ENCODE data around the gene SCAF4. TPM values are rescaled to one million over a fixed set of nuclear protein-coding genes. Genes with fewer than 3 reads are reported as not detected.
A peak's percentile ranks its signal among the peaks of the same experiment; 100 is the strongest.

SCAF4 gene
- total RNA-seq, 1 donor from 2014 or later: 60.0 TPM

- H3K4me1 Mint-ChIP-seq (ENCODE audit: low read depth): peaks cover 20% of the 10 kb centered on the region
- TF ChIP-seq, protein P1, sequence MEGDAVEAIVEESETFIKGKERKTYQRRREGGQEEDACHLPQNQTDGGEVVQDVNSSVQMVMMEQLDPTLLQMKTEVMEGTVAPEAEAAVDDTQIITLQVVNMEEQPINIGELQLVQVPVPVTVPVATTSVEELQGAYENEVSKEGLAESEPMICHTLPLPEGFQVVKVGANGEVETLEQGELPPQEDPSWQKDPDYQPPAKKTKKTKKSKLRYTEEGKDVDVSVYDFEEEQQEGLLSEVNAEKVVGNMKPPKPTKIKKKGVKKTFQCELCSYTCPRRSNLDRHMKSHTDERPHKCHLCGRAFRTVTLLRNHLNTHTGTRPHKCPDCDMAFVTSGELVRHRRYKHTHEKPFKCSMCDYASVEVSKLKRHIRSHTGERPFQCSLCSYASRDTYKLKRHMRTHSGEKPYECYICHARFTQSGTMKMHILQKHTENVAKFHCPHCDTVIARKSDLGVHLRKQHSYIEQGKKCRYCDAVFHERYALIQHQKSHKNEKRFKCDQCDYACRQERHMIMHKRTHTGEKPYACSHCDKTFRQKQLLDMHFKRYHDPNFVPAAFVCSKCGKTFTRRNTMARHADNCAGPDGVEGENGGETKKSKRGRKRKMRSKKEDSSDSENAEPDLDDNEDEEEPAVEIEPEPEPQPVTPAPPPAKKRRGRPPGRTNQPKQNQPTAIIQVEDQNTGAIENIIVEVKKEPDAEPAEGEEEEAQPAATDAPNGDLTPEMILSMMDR (IDR thresholded peaks at IDR 0.05; ENCODE audit: unreplicated experiment): no peak
- no peak for DNase-seq (ENCODE audit: low spot score, unreplicated experiment)
- no peak overlapping the region for H3K27ac Mint-ChIP-seq
- no peaks in the 10 kb centered on the region for H3K27me3 Mint-ChIP-seq
- no peaks in the 10 kb centered on the region for H3K36me3 Mint-ChIP-seq (ENCODE audit: insufficient read depth)
- H3K9me3 Mint-ChIP-seq (ENCODE audit: low read depth): no peaks in the 10 kb centered on the region
- no peak overlapping the region for H3K4me3 Mint-ChIP-seq (ENCODE audit: low read depth)
Observed at GRCh38 chr21:31707499-31707898, 24.4 kb downstream of the SCAF4 start.

DNA sequence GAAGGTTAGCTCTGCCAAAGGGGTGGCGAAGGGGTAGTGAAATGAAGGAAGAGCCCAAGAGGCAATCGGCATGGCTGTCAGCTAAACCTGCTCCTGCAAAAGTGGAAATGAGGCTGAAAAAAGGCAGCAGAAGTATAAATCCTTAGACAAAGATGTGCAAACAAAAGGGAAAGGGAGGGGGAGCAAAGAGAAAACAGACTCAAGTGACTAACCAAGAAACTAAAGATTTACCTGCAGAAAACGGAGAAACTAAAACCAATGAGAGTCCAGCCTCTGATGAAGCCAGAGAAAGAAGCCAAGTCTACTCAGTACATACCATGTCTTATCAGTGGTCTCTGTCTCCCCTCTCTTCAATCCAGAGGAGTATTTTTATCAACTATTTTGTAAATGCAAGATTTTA, 25.4 kb downstream of the SCAF4 start:
- Mint-ChIP-seq H3K9me3 (ENCODE audit: low read depth) (no peaks in the 10 kb centered on the region), H3K27me3 (no peaks in the 10 kb centered on the region), H3K27ac (peak overlapping the region; percentile 4), H3K36me3 (ENCODE audit: insufficient read depth) (peaks cover 3% of the 10 kb centered on the region), H3K4me3 (ENCODE audit: low read depth) (no peak overlapping the region), H3K4me1 (ENCODE audit: low read depth) (peaks cover 20% of the 10 kb centered on the region)
- TF ChIP-seq, protein P1 (IDR thresholded peaks at IDR 0.05; ENCODE audit: unreplicated experiment): no peak
- DNase-seq (ENCODE audit: low spot score, unreplicated experiment): no peak

DNA sequence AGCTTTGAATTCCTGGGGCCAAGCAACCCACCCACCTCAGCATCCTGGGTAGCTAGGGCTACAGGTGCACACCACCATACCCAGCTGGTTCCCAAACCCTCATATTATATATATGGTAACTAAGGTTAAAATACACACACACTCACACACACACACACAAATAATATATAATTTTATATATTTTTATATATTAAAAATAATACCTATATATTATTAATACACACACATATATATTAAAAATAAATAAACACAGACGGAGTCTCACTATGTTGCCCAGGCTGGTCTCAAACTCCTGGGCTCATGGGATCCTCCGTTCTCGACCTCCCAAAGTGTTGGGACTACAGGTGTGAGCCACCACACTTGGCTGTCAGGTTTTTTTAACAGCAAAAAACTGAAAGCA, 31.9 kb downstream of the SCAF4 start:
- H3K4me1 Mint-ChIP-seq (ENCODE audit: low read depth): peaks cover 7% of the 10 kb centered on the region
- H3K27ac Mint-ChIP-seq: no peak overlapping the region
- peaks cover 29% of the 10 kb centered on the region for H3K36me3 Mint-ChIP-seq (ENCODE audit: insufficient read depth)
- H3K27me3 Mint-ChIP-seq: no peaks in the 10 kb centered on the region
- TF ChIP-seq, protein P1 (IDR thresholded peaks at IDR 0.05; ENCODE audit: unreplicated experiment): no peak
- H3K9me3 Mint-ChIP-seq (ENCODE audit: low read depth): no peaks in the 10 kb centered on the region
- no peak for DNase-seq (ENCODE audit: low spot score, unreplicated experiment)
- H3K4me3 Mint-ChIP-seq (ENCODE audit: low read depth): no peak overlapping the region

DNA sequence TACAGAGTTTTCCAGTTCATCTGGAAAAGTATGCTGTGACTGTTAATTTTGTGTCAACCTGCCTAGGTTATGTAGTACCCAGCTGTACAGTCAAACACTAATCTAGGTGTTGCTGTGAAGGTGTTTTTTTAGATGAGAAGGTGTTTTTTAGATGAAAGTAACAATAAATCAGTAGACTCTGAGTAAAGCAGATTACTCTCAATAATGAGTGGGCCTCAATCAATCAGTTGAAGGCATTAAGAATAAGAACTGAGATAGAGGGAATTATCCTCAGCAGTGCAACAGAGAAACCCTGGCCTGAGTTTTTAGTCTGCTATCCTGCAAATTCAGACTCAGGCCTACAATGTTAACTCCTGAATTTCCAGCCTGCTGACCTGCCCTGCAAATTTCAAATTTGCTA, 33.5 kb downstream of the SCAF4 start:
- Mint-ChIP-seq H3K27ac (no peak overlapping the region), H3K36me3 (ENCODE audit: insufficient read depth) (peaks cover 39% of the 10 kb centered on the region), H3K4me1 (ENCODE audit: low read depth) (peaks cover 3% of the 10 kb centered on the region), H3K27me3 (no peaks in the 10 kb centered on the region), H3K9me3 (ENCODE audit: low read depth) (no peaks in the 10 kb centered on the region), H3K4me3 (ENCODE audit: low read depth) (no peak overlapping the region)
- TF ChIP-seq, protein P1 (IDR thresholded peaks at IDR 0.05; ENCODE audit: unreplicated experiment): no peak
- DNase-seq (ENCODE audit: low spot score, unreplicated experiment): no peak

- TF ChIP-seq, protein P1 (IDR thresholded peaks at IDR 0.05; ENCODE audit: unreplicated experiment): no peak
- DNase-seq (ENCODE audit: low spot score, unreplicated experiment): no peak
- Mint-ChIP-seq H3K4me3 (ENCODE audit: low read depth) (no peak overlapping the region), H3K36me3 (ENCODE audit: insufficient read depth) (peaks cover 47% of the 10 kb centered on the region), H3K27ac (no peak overlapping the region), H3K9me3 (ENCODE audit: low read depth) (no peaks in the 10 kb centered on the region), H3K27me3 (no peaks in the 10 kb centered on the region), H3K4me1 (ENCODE audit: low read depth) (no peaks in the 10 kb centered on the region)
Observed at GRCh38 chr21:31696424-31696823, 35.5 kb downstream of the SCAF4 start.

All from progenitor cell of endocrine pancreas (in vitro differentiated cells).